RCC 7860 (cell line): ENCODE measurements around the gene NECTIN4.
"Not testable (repeated sequence)": the region's sequence is repeated elsewhere in the genome, so short reads cannot be mapped to it uniquely, and the experiment has no call there.

Source experiments
- DNase-seq: peaks from one replicate; pipeline ENCODE4 v3.0.0-alpha.2; 2015; ENCODE audit warnings: low spot score
- FAIRE-seq: peaks from 2 replicates; lab custom pipeline; 2012; peaks lifted over from hg19 to GRCh38; lab: Jason Lieb, UNC

NECTIN4 gene

GRCh38 chr1:161089251-161089924 lies at the start of gene NECTIN4:
Gene NECTIN4 (minus strand): TSS chr1:161089558. CDS start chr1:161089296, 262 bp downstream.
- FAIRE-seq: no peak
- no peak for DNase-seq

- no peak for FAIRE-seq
- DNase-seq: no peak
Measured at GRCh38 chr1:161138431-161138830, 49.1 kb upstream of the NECTIN4 start.

GRCh38 chr1:161137881-161138280 lies 48.5 kb upstream of the NECTIN4 start:
- FAIRE-seq: no peak
- no peak for DNase-seq

- FAIRE-seq (no peak), DNase-seq (no peak)
Measured at GRCh38 chr1:161133220-161133740, 43.9 kb upstream of the NECTIN4 start.

GRCh38 chr1:161132410-161133219 lies 43.3 kb upstream of the NECTIN4 start, which contains the start of gene DEDD:
Gene DEDD (minus strand): TSS chr1:161132667. CDS start chr1:161124462, 8,205 bp downstream.
- peak; percentile 93 for DNase-seq

GRCh38 chr1:161131523-161132409 lies 42.4 kb upstream of the NECTIN4 start:
- no peak for FAIRE-seq
- no peak for DNase-seq

More at GRCh38 chr1:161132410-161133219, 43.3 kb upstream of the NECTIN4 start, which contains the start of gene DEDD:
- FAIRE-seq: peak; percentile 46

GRCh38 chr1:161130266-161130665 lies 40.9 kb upstream of the NECTIN4 start:
- no peak for DNase-seq
- FAIRE-seq: no peak

GRCh38 chr1:161128591-161129420 lies 39.4 kb upstream of the NECTIN4 start:
- no peak for FAIRE-seq
- DNase-seq: no peak

- FAIRE-seq: no peak
- DNase-seq: no peak
Measured at GRCh38 chr1:161127649-161128048, 38.3 kb upstream of the NECTIN4 start.

- no peak for DNase-seq
- FAIRE-seq: no peak
Measured at GRCh38 chr1:161122967-161123366, 33.6 kb upstream of the NECTIN4 start.

- FAIRE-seq (no peak), DNase-seq (no peak)
Measured at GRCh38 chr1:161121834-161122233, 32.5 kb upstream of the NECTIN4 start.

GRCh38 chr1:161121042-161121650 lies 31.8 kb upstream of the NECTIN4 start:
- DNase-seq (no peak), FAIRE-seq (no peak)

GRCh38 chr1:161119092-161119903 lies 29.9 kb upstream of the NECTIN4 start:
- FAIRE-seq (no peak), DNase-seq (peak; percentile 63)

GRCh38 chr1:161117759-161118581 lies 28.6 kb upstream of the NECTIN4 start, which contains the start of the genes NIT1 and PFDN2:
Gene NIT1 (plus strand): TSS chr1:161118105. CDS start chr1:161118177, 72 bp downstream.
Gene PFDN2 (minus strand): TSS chr1:161118037. CDS start chr1:161118026, 11 bp downstream.
- FAIRE-seq: no peak
- DNase-seq: peak; percentile 65

GRCh38 chr1:161115961-161116360 lies 26.6 kb upstream of the NECTIN4 start:
- DNase-seq, FAIRE-seq: not testable (repeated sequence)

- FAIRE-seq: peak; percentile 88
- peak; percentile 95 for DNase-seq
Measured at GRCh38 chr1:161115132-161115711, 25.9 kb upstream of the NECTIN4 start.

- DNase-seq (no peak), FAIRE-seq (no peak)
Measured at GRCh38 chr1:161114556-161114955, 25.2 kb upstream of the NECTIN4 start.
